Stomach (tissue), 9 donors: Measurements from ENCODE around the gene TRIP4. TPM values are rescaled to one million over a fixed set of nuclear protein-coding genes. Genes with fewer than 3 reads are reported as not detected.
"Not testable (repeated sequence)": the region's sequence is repeated elsewhere in the genome, so short reads cannot be mapped to it uniquely, and the experiment has no call there.

ENCODE experiments used
- DNase-seq, 2 donors: peaks; one replicate each; pipeline versions ENCODE4 v3.0.0 to v3.0.0-alpha.2; 2013 to 2019
- H3K27ac ChIP-seq, 5 donors: fragments of 200-600 bp in 4 of 5; sonication (generic) in 4 of 5; one replicate each; pipeline ENCODE4 v1.5.1; 2013 to 2019; ENCODE audit warnings: mild to moderate bottlenecking in 1 of 5, moderate library complexity in 1 of 5
- H3K27me3 ChIP-seq, 3 donors: fragments of 200-600 bp; sonication (generic); one replicate each; pipeline ENCODE4 v1.5.1; 2017 to 2019; ENCODE audit warnings: mixed run types in 1 of 3
- H3K36me3 ChIP-seq, 4 donors: fragments of 200-600 bp; sonication (generic); 1 replicate in 3 of 4; 2 replicates in 1 of 4; pipeline ENCODE4 v1.5.1; 2016 to 2019
- H3K4me1 ChIP-seq, 4 donors: fragments of 200-600 bp; sonication (generic); one replicate each; pipeline ENCODE4 v1.5.1; 2016 to 2019
- H3K4me3 ChIP-seq, 4 donors: fragments of 200-600 bp; sonication (generic) in 3 of 4; one replicate each; pipeline ENCODE4 v1.5.1; 2016 to 2019; ENCODE audit warnings: mild to moderate bottlenecking in 1 of 4
- H3K9me3 ChIP-seq, 4 donors: fragments of 200-600 bp; sonication (generic); one replicate each; pipeline ENCODE4 v1.5.1; 2016 to 2019
- CTCF ChIP-seq, 7 experiments: fragments of 450-650 bp in 4 of 7; fragments of 200-600 bp in 3 of 7; sonication (generic) in 3 of 7; IDR thresholded peaks; one replicate each; pipeline ENCODE4 v1.5.1; 2016 to 2019; ENCODE audit warnings: antibody characterized with exemption in 7 of 7, control low read depth in 2 of 7, mild to moderate bottlenecking in 1 of 7
- EP300 ChIP-seq: sonication (generic); formaldehyde crosslinking; IDR thresholded peaks from one replicate; pipeline ENCODE4 v1.6.1; 2017; ENCODE audit warnings: antibody characterized with exemption
- POLR2A ChIP-seq, 4 donors: fragments of 450-650 bp; IDR thresholded peaks; one replicate each; pipeline ENCODE4 v1.6.1; 2016; ENCODE audit warnings: antibody characterized with exemption in 4 of 4, control low read depth in 2 of 4, mild to moderate bottlenecking in 1 of 4, moderate library complexity in 1 of 4
- POLR2AphosphoS5 ChIP-seq, 3 donors: sonication (generic); formaldehyde crosslinking; IDR thresholded peaks; one replicate each; pipeline ENCODE4 v1.6.1; 2016; ENCODE audit warnings: antibody characterized with exemption in 3 of 3
- WGBS, 5 donors: extraction: QIAGEN DNeasy Blood & Tissue Kit in 3 of 5; methylation state at CpG; one replicate each; pipeline versions ENCODE4 v1.1.5 to v1.1.7; 2013 to 2018; 5-methylcytosine and 5-hydroxymethylcytosine counted together
- intact Hi-C: fragments of 100-400 bp; cut with DNase I; formaldehyde crosslinking; loops from one replicate; pipeline ENCODE4 v1.15.1; 2023; ENCODE audit warnings: low total_unique reads
- polyA plus RNA-seq, 3 donors: library from polyadenylated mRNA; stranded (reverse); fragments of 200-250 nt; gene quantifications; one replicate each; pipeline ENCODE4 v1.2.3, GENCODE V29; 2013
- total RNA-seq, 5 donors: library from RNA; depleted of rRNA; stranded (reverse); fragments of >200 nt; gene quantifications; one replicate each; pipeline versions ENCODE4 v1.1.0 to v1.2.3, GENCODE V29; 2014 to 2016
- donor health status: healthy with polysubstance abuse.
- donor health status: Bipolar disorder and iron deficiency.
- donor health status: healthy.

Gene TRIP4
- total and polyA plus RNA-seq, 8 donors: 1.8 to 59.4 (median 19.1) TPM

DNA sequence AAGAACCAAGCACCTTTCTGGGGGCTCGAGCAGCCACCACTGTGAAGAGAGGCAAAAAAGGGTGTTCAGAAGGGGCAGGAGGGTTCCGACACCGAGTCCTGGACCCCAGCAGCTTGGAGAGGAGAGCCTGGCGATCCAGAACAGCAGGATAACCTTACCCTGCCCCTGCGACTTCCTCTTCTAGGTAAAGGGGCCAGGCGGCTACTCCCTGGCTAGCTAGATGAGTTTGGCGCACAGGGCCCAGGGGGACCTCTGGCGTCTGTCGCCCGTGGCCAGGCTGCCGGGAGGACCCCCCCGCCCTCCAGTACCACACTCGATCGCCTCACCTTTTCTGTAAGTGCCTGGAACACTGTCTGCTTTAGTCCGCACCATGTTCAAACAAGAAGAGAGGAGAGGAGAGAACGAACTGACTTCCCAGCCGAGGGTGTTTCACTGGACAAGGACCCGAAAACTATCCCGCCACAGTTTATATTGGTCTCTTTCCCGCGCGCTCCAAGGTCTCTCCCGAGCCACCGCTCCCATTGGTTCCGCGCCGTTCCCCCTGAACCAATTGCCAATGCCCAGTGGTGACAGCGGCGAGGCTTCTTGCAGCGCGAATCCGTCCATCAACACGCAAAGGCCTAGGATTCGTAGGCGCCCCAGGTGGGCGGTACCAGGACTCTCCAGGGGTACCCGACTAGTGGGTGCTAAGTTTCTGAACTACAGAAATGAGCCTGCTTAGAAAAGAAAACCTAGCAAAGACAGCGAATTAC, 6.5 kb upstream of the TRIP4 start, which contains the start of gene PCLAF:
TSS of gene PCLAF (minus strand) at position 442 of the 752 bp plus-strand sequence. CDS start at position 372, 70 bp downstream.
- Histone ChIP-seq H3K36me3 (no peaks in the 10 kb centered on the region), H3K4me3 (peak within 1 kb of the TSS; percentile 47 to 72 (median 60)), H3K27ac (peak within 1 kb of the TSS in 3 of 5 donors; percentile 9 to 29 (median 25)), H3K9me3 (no peaks in the 10 kb centered on the region), H3K4me1 (peaks cover 7 to 29% (median 14%) of the 10 kb centered on the region in 4 donors), H3K27me3 (no peaks in the 10 kb centered on the region)
- 0 to 2% (median 0%) methylated on average over 32 to 38 of the region's 38 CpGs for WGBS, 5 donors
- TF ChIP-seq CTCF (IDR thresholded peaks at IDR 0.05) (peak in 2 of 7 experiments; percentile 7 to 21), EP300 (no peak), POLR2AphosphoS5 (IDR thresholded peaks at IDR 0.05) (peak in 1 of 3 donors; percentile 67), POLR2A (IDR thresholded peaks at IDR 0.05) (no peak)
- DNase-seq: peak; percentile 94 to 98
- intact Hi-C loops: no loop called here

DNA sequence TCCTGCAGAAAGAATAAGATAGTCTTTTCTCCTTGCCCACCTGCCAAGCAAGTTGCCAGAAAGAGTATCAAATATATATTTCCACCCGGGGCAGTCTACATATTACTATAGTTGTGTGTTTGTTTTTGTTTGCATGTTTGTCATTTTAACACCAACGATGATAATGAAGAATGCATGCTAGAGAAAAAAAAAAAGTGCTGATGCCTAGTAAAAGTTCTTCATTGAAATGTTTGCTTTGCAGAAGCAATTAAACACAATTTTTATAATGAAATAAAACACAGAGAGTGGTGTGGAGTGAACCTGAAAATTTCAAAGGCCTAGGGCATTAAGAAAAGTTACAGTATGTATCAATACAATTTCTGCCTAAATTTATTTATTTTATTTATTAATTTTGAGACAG, 3.9 kb upstream of the TRIP4 start:
- WGBS, 5 donors: 81 to 86% (median 84%) methylated on average over 2 of the region's 2 CpGs
- Histone ChIP-seq H3K9me3 (no peaks in the 10 kb centered on the region), H3K4me1 (peaks cover 14 to 44% (median 24%) of the 10 kb centered on the region in 4 donors), H3K27ac (no peak overlapping the region), H3K36me3 (no peaks in the 10 kb centered on the region), H3K4me3 (no peak overlapping the region), H3K27me3 (no peaks in the 10 kb centered on the region)
- intact Hi-C loops: no loop called here
- DNase-seq: no peak
- no peak for TF ChIP-seq CTCF (IDR thresholded peaks at IDR 0.05)
- no peak for TF ChIP-seq POLR2A (IDR thresholded peaks at IDR 0.05)
- no peak for TF ChIP-seq EP300
- TF ChIP-seq POLR2AphosphoS5 (IDR thresholded peaks at IDR 0.05): no peak

DNA sequence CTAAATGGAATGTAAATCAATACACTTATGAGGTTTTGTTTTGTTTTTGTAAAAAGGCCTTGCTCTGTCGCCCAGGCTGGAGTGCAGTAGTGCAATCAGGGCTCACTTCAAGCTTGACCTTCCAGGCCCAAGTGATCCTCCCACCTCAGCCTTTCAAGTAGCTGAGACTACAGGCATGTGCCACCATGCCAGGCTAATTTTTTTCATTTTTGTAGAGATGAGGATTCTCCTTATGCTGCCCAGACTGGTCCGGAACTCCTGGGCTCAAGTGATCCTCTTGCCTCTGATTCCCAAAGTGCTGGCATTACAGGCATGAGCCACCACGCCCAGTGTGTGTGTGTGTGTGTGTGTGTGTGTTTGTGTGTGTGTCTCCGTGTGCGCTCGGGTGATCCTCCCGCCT, 1.3 kb upstream of the TRIP4 start:
- intact Hi-C loops: no loop called here
- TF ChIP-seq POLR2A (IDR thresholded peaks at IDR 0.05): no peak
- no peak for TF ChIP-seq EP300
- no peak for TF ChIP-seq CTCF (IDR thresholded peaks at IDR 0.05)
- no peak for TF ChIP-seq POLR2AphosphoS5 (IDR thresholded peaks at IDR 0.05)

DNA sequence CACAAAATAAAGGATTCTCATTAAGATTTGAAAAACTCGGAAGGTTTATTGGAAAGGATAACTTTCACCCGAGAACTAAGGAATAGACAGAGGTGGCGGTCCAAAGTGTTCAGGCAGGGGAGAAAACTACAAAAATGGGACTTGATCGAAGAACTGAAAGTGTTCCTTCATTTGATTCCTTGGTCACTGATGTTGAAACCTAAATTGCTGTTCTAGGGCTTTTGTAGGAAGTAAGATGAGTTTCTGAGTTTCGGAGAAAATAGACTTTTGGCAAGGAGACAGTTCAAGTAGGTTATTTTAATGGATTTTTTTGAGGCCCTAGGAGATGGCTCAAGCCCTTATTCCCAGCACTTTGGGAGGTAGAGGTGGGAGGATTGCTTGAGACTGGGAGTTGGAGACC, 1.4 kb downstream of the TRIP4 start:
- peak overlapping the region in 2 of 4 donors; percentile 71 to 86 for H3K4me3 ChIP-seq
- TF ChIP-seq EP300 (no peak), POLR2AphosphoS5 (IDR thresholded peaks at IDR 0.05) (no peak), POLR2A (IDR thresholded peaks at IDR 0.05) (no peak), CTCF (IDR thresholded peaks at IDR 0.05) (no peak)
- no peaks in the 10 kb centered on the region for H3K9me3 ChIP-seq
- H3K4me1 ChIP-seq: peaks cover 9 to 26% (median 20%) of the 10 kb centered on the region in 4 donors
- DNase-seq: no peak
- H3K27ac ChIP-seq: no peak overlapping the region
- 89 to 93% (median 91%) methylated on average over 5 of the region's 5 CpGs for WGBS, 5 donors
- peaks cover 0 to 27% (median 19%) of the 10 kb centered on the region in 4 donors for H3K36me3 ChIP-seq
- no peaks in the 10 kb centered on the region for H3K27me3 ChIP-seq
- intact Hi-C loops: no loop called here

More for the DNA sequence above, 1.3 kb upstream of the TRIP4 start:
- Histone ChIP-seq H3K27me3 (no peaks in the 10 kb centered on the region), H3K36me3 (peaks cover 0 to 7% (median 2%) of the 10 kb centered on the region in 4 donors), H3K4me3 (no peak overlapping the region), H3K9me3 (no peaks in the 10 kb centered on the region), H3K27ac (no peak overlapping the region), H3K4me1 (peaks cover 9 to 33% (median 25%) of the 10 kb centered on the region in 4 donors)
- WGBS, 5 donors: 91 to 96% (median 94%) methylated on average over 7 of the region's 7 CpGs
- no peak for DNase-seq

DNA sequence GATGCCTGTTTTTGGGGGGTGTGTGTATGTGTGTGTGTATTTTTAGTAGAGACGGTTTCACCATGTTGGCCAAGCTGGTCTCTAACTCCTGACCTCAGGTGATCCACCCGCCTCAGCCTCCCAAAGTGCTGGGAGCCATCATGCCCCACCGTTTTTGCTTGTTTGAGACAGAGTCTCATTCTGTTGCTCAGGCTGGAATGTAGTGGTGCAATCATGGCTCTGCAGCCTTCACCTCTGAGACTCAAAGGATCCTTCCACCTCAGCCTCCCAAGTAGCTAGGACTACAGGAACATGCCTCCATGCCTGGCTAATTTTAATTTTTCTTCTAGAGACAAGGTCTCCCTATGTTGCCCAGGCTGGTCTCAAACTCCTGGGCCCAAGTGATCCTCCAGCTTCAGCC, 4.8 kb downstream of the TRIP4 start:
- H3K4me3 ChIP-seq, H3K27me3 ChIP-seq, H3K9me3 ChIP-seq, DNase-seq, intact Hi-C loops, H3K27ac ChIP-seq: not testable (repeated sequence)
- WGBS, 5 donors: 81 to 95% (median 85%) methylated on average over 3 of the region's 3 CpGs
- Histone ChIP-seq H3K36me3 (peaks cover 28 to 61% (median 53%) of the 10 kb centered on the region in 4 donors), H3K4me1 (peaks cover 9 to 22% (median 18%) of the 10 kb centered on the region in 4 donors)
